ENCODE data around the gene DPF3. TPM values are rescaled to one million over a fixed set of nuclear protein-coding genes. Genes with fewer than 3 reads are reported as not detected.

Gene DPF3
- total and polyA plus RNA-seq, 9 of the 15 experiments (the other 6 are each of a cell fraction or from before 2014, with no cell fraction given), result 0.21 to 4.9 (median 1.2) TPM

DNA sequence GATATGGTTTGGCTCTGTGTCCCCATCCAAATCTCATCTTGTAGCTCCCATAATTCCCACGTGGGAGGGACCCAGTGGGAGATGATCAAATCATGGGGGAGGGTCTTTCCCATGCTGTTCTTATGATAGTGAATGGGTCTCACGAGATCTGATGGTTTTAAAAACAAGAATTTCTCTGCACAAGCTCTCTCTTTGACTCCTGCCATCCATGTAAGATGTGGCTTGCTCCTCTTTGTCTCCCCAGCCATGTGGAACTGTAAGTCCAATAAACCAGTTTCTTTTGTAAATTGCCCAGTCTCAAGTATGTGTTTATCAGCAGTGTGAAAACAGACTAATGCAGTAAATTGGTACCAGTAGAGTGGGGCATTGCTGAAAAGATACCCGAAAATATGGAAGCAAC is 146.2 kb downstream of the DPF3 start:
- peaks cover under 1 to 2% of the 10 kb centered on the region in 2 experiments; a peak in 3 of 5 replicates for H3K4me1 ChIP-seq (replicated peaks in 1 of 2; ENCODE audit: control insufficient read depth in 2 of 2, insufficient read depth in 2 of 2, low read length in 2 of 2)
- H2AFZ ChIP-seq (ENCODE audit: low read depth, low read length), result no peak overlapping the region
- WGBS (ENCODE audit: insufficient coverage, low coverage, missing lambda C conversion rate), result 13% methylated on average over 3 of the region's 3 CpGs
- H3K9ac ChIP-seq (ENCODE audit: insufficient read depth in 1 of 2, low read depth in 2 of 2, low read length in 2 of 2), result no peak overlapping the region
- no peak for DNase-seq (ENCODE audit: extremely low read depth in 1 of 4, low spot score in 3 of 4)
- H3K4me3 ChIP-seq, result no peak overlapping the region
- ATAC-seq, result no peak
- intact Hi-C loops (cut with micrococcal nuclease) (loop anchor here (10.0 kb wide), 1 partner anchor 77 kb away; no protein-coding TSS in a partner anchor), in situ Hi-C loops (cut with MboI) (no loop called here)
- ChIA-PET CTCF (ENCODE audit: low intra/inter-chr PET ratio) (no interaction called here), POLR2A (no interaction called here)
- TF ChIP-seq ZNF431 (CRISPR knock-in tag; IDR thresholded peaks at IDR 0.05) (peak; percentile 89), ZNF717 (CRISPR knock-in tag; IDR thresholded peaks at IDR 0.05) (no peak), ZNF696 (CRISPR knock-in tag; conservative IDR thresholded peaks at IDR 0.05) (no peak), ZNF778 (CRISPR knock-in tag; IDR thresholded peaks at IDR 0.05) (no peak)
- TF ChIP-seq, protein P1, sequence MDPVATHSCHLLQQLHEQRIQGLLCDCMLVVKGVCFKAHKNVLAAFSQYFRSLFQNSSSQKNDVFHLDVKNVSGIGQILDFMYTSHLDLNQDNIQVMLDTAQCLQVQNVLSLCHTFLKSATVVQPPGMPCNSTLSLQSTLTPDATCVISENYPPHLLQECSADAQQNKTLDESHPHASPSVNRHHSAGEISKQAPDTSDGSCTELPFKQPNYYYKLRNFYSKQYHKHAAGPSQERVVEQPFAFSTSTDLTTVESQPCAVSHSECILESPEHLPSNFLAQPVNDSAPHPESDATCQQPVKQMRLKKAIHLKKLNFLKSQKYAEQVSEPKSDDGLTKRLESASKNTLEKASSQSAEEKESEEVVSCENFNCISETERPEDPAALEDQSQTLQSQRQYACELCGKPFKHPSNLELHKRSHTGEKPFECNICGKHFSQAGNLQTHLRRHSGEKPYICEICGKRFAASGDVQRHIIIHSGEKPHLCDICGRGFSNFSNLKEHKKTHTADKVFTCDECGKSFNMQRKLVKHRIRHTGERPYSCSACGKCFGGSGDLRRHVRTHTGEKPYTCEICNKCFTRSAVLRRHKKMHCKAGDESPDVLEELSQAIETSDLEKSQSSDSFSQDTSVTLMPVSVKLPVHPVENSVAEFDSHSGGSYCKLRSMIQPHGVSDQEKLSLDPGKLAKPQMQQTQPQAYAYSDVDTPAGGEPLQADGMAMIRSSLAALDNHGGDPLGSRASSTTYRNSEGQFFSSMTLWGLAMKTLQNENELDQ (CRISPR knock-in tag; IDR thresholded peaks at IDR 0.05; ENCODE audit: borderline replicate concordance), result no peak
- H3K9me3 ChIP-seq (replicated peaks; ENCODE audit: control insufficient read depth, insufficient read depth, low read depth, low read length), result no peaks in the 10 kb centered on the region
- no peak for FAIRE-seq
- H4K20me1 ChIP-seq (replicated peaks; ENCODE audit: control insufficient read depth, insufficient read depth, low read length), result no peaks in the 10 kb centered on the region
- H3K4me2 ChIP-seq (ENCODE audit: insufficient read depth, low read length), result no peak overlapping the region
- no TSS peak for BruUV-seq (replicated peaks)
- H3K27ac ChIP-seq (ENCODE audit: extremely low read depth, low read depth, low read length), result no peak overlapping the region
- no peaks in the 10 kb centered on the region for H3K36me3 ChIP-seq (ENCODE audit: control insufficient read depth, insufficient read depth, low read length)
- no peaks in the 10 kb centered on the region for H3K27me3 ChIP-seq (ENCODE audit: control insufficient read depth in 2 of 2, insufficient read depth in 2 of 2, low read length in 2 of 2)
- H3K9me1 ChIP-seq (ENCODE audit: control insufficient read depth, insufficient read depth, low read length), result no peaks in the 10 kb centered on the region
- H3K79me2 ChIP-seq (ENCODE audit: control insufficient read depth, insufficient read depth, low read length), result no peaks in the 10 kb centered on the region

All from K562 (cell line).